Stimulated activated CD8-positive, alpha-beta memory T cell treated with anti-CD3 and anti-CD28 coated beads, Interleukin-7, amount 100 ng/mL, for 1 hour (primary cell): ENCODE results near the gene GLDC.

Experiments
- DNase-seq, 2 donors: peaks; one replicate each; pipeline ENCODE4 v3.0.0-alpha.2; 2020; ENCODE audit warnings: low read depth in 2 of 2

The GLDC gene

GRCh38 chr9:6506571-6506970 is 139.0 kb downstream of the GLDC start:
- DNase-seq = no peak

DNA sequence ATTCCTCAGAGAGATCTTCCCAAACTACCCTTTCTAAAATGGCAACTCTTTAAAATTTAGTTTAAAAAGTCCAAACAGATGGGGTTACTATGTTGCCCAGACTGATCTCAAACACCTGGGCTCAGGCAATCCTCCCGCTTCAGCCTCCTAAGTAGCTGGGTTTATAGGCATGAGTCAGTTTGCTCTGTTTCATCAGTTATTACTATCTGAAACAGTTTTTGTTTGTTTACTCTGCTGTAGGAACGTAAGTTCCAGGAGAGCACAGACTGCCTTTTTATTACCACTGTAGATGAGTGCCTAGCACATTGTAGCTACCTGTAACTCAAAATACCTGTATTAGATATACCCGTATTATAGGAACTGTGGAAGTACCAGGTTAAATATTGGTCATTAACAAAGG is 143.1 kb downstream of the GLDC start:
- no peak for DNase-seq

DNA sequence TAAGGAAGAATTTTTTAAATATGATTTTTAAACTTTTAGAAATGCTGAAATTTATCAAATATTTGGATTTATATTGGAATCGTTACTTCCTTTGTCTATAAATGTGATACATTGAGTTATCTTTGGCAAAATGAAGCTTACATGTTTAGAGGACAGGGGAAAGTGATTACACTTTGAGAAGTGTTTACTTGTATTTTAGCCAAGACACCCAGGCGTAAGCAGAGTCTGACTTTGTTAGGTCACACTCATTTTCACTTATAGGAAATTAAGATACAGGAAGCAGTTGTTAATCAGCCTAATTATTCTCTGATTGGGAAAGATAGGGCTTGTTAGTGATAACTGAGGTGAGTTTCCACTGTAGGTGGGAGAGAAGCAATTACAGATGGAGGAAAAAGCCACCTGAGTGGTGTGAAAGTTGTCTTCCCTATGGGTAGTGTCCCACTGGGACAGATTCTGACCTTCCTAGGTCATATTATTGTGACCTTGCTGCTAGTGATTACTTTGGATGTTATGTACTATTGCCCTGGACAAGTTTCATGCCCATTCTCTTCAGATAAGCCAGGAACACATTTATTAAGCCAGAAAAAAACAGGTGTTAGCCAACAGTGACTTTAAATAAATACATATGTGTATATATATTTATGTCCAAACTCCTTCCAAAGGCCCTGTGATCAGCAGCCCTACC is 143.9 kb downstream of the GLDC start:
- no peak for DNase-seq

DNA sequence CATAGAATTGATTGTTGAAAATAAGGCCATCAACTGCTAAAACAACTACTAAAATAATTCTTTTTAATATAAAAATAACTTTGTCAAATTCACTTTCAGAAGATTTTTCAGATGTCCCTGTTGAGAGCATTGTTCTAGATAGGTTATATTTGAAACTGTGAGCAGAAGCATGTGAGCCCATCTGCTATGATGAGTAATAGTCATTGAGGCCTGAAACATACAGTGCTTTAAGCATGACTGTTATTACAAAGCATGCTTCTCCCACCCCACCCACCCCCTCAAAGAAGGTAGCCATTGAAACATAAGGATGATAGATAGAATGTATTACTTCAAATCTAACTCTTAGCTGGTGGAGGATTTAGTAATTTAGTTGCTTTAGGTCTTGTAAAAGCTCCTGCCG is 146.5 kb downstream of the GLDC start:
- no peak for DNase-seq

- DNase-seq = no peak
These were observed 150.1 kb downstream of the GLDC start for GRCh38 chr9:6495466-6495865.

DNA sequence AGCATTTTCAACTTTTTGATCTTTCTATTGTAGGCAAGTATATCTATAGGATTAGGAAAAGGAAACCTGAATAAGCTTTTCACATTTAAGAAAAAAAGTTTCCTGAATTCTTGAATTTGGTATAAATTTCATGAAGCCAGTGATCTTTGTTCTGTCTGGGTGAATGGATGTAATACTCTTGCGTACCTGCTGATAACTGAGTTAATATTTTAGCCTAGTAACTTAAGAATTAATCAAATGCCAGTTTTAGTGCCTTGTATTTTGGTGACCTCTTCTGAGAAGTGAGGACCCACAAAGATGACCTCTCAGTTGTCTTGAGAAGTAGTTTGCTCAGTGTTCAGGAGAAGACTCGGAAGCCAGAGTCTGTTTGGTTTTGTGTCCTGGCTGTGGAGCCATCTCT is 154.7 kb downstream of the GLDC start:
- DNase-seq = no peak

DNA sequence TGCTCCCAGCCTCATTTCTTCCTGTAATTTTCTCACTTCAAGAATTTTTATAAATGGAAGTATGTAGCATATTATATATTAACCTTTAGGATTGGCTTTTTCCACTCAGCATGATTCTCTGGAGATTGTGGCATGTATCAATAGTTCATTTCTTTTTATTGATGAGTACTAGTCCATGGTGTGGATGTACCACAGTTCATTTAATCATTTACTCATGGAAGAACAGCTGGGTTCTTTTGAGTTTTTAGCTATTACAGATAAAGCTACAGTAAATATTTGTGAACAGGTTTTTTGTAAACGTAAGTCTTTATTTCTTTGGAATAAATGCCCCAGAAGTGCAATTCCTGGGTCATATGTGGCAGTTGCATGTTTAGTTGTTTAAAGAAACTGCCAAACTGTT is 156.4 kb downstream of the GLDC start:
- DNase-seq = no peak

DNA sequence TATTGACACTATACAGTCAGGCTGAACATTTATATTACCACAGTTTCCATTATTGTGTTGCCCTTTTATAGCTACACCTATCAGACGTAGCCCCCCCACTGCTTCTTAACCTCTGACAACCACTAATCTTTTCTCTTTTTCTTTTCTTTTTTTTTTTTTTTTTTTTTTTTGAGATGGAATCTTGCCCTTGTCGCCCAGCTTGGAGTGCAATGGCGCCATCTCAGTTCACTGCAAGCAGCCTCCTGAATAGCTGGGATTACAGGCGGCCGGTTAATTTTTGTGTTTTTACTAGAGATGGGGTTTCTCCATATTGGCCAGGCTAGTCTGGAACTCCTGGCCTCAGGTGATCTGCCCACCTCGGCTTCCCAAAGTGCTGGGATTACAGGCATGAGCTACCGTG is 157.1 kb downstream of the GLDC start:
- DNase-seq = no peak

DNA sequence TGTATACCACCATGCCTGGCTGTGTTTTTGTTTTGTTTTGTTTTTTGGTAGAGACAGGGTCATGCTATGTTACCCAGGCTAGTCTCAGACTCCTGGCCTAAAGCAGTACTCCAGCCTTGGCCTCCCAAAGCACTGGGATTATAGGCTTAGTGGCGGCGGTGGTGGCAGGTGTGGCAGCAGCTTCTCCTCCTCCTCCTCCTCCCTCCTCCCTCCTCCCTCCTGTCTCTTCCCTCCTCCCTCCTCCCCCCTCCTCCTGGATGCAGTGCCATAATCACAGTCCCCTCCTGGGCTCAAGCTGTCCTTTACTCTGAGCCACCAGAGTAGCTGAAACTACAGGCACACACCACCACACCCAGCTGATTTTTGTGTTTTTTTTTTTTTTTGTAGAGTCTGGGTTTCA is 161.3 kb downstream of the GLDC start:
- DNase-seq = no peak
